ENCODE results near the gene LGI2. TPM values are rescaled to one million over a fixed set of nuclear protein-coding genes. Genes with fewer than 3 reads are reported as not detected.

The LGI2 gene
- total RNA-seq, 1 experiment from 2014 or later, result 1.4 TPM

- Mint-ChIP-seq H3K9me3 (peaks cover 0 to 2% of the 10 kb centered on the region in 2 experiments; a peak in 1 of 5 replicates), H3K4me3 (no peak overlapping the region), H3K27me3 (ENCODE audit: low read depth) (peaks cover 2% of the 10 kb centered on the region), H3K36me3 (ENCODE audit: insufficient read depth in 1 of 3, low read depth in 3 of 3) (no peaks in the 10 kb centered on the region; a peak in 1 of 7 replicates), H3K4me1 (peaks cover 5 to 7% of the 10 kb centered on the region in 2 experiments), H3K27ac (no peak overlapping the region)
- Histone ChIP-seq H3K4me1 (ENCODE audit: insufficient read depth, low read length) (peaks cover 6% of the 10 kb centered on the region; the same call in 1 of the 2 replicates), H4K91ac (ENCODE audit: insufficient read length, low read depth, low read length) (no peak overlapping the region), H3K23me2 (ENCODE audit: insufficient read length, low read depth, low read length, poor library complexity, severe bottlenecking) (no peaks in the 10 kb centered on the region), H2AFZ (ENCODE audit: low read length) (no peak overlapping the region), H2BK20ac (ENCODE audit: low read depth, low read length, poor library complexity, severe bottlenecking) (no peak overlapping the region), H4K5ac (ENCODE audit: insufficient read length, low read depth, low read length) (no peak overlapping the region), H3K27ac (ENCODE audit: insufficient read length, low read depth, low read length) (no peak overlapping the region), H3K9me3 (ENCODE audit: control insufficient read depth, low read depth, low read length) (no peaks in the 10 kb centered on the region), H3K9ac (ENCODE audit: extremely low read depth, insufficient read length, low read length) (no peak overlapping the region), H3T11ph (ENCODE audit: low read length) (no peak overlapping the region), H3K23ac (ENCODE audit: insufficient read length, low read depth, low read length) (no peak overlapping the region), H4K8ac (replicated peaks; ENCODE audit: insufficient read length, low read depth, low read length) (no peak overlapping the region), H3K4ac (ENCODE audit: low read depth, low read length) (no peak overlapping the region), H2BK15ac (ENCODE audit: low read depth, low read length) (no peak overlapping the region), H3K79me2 (ENCODE audit: insufficient read depth, low read length) (no peaks in the 10 kb centered on the region), H4K20me1 (ENCODE audit: control insufficient read depth, insufficient read depth, insufficient read length) (no peaks in the 10 kb centered on the region), H3K56ac (ENCODE audit: insufficient read length, low read depth, low read length) (no peak overlapping the region), H3K14ac (ENCODE audit: insufficient read depth, low read length) (no peak overlapping the region), H3K4me2 (ENCODE audit: insufficient read depth, insufficient read length, low read length) (no peak overlapping the region), H3K27me3 (ENCODE audit: insufficient read depth, low read length) (no peaks in the 10 kb centered on the region), H2BK5ac (ENCODE audit: insufficient read length, low read length) (no peak overlapping the region), H3K18ac (ENCODE audit: insufficient read length, low read depth, low read length) (no peak overlapping the region), H2BK12ac (ENCODE audit: insufficient read length, low read depth, low read length) (no peak overlapping the region), H3K79me1 (ENCODE audit: insufficient read depth, low read depth, low read length, poor library complexity, severe bottlenecking) (no peaks in the 10 kb centered on the region), H2BK120ac (ENCODE audit: low read depth, low read length, poor library complexity, severe bottlenecking) (no peak overlapping the region), H2AK5ac (ENCODE audit: insufficient read length, low read length) (no peak overlapping the region)
- no peak for DNase-seq
- WGBS (ENCODE audit: extremely low coverage, insufficient read length, low lambda C conversion rate), result 100% methylated on average over 1 of the region's 4 CpGs
- TF ChIP-seq CTCF (conservative IDR thresholded peaks at IDR 0.05), result no peak
Measured at GRCh38 chr4:24952667-24953066, 78.1 kb downstream of the LGI2 start.
